Peyer's patch (tissue), 4 donors: ENCODE data around the gene IFFO2. TPM values are rescaled to one million over a fixed set of nuclear protein-coding genes. Genes with fewer than 3 reads are reported as not detected.

ENCODE experiments used
- DNase-seq, 3 donors: peaks; one replicate each; pipeline ENCODE4 v3.0.0-alpha.2; 2017 to 2019
- H3K27ac ChIP-seq, 4 donors: fragments of 200-600 bp; sonication (generic); one replicate each; pipeline ENCODE4 v1.5.1; 2016 to 2019
- H3K27me3 ChIP-seq, 2 donors: fragments of 200-600 bp; sonication (generic); one replicate each; pipeline ENCODE4 v1.5.1; 2019
- H3K36me3 ChIP-seq, 3 donors: fragments of 200-600 bp; sonication (generic); one replicate each; pipeline ENCODE4 v1.5.1; 2016 to 2019
- H3K4me1 ChIP-seq, 4 donors: fragments of 200-600 bp; sonication (generic); one replicate each; pipeline ENCODE4 v1.5.1; 2016 to 2019
- H3K4me3 ChIP-seq, 4 donors: fragments of 200-600 bp; sonication (generic); 1 replicate in 3 of 4; 2 replicates in 1 of 4; pipeline ENCODE4 v1.5.1; 2016 to 2019; ENCODE audit warnings: mild to moderate bottlenecking in 1 of 4
- H3K9me3 ChIP-seq, 4 donors: fragments of 200-600 bp; sonication (generic); one replicate each; pipeline ENCODE4 v1.5.1; 2016 to 2019; ENCODE audit warnings: mild to moderate bottlenecking in 1 of 4
- CTCF ChIP-seq, 6 experiments: fragments of 450-650 bp in 4 of 6; fragments of 200-600 bp in 2 of 6; sonication (generic) in 1 of 6; IDR thresholded peaks; one replicate each; pipeline ENCODE4 v1.5.1; 2017 to 2019; ENCODE audit warnings: antibody characterized with exemption in 6 of 6, mild to moderate bottlenecking in 3 of 6, moderate library complexity in 1 of 6
- POLR2A ChIP-seq, 2 donors: fragments of 450-650 bp; IDR thresholded peaks; one replicate each; pipeline ENCODE4 v1.5.1; 2017; ENCODE audit warnings: antibody characterized with exemption in 2 of 2, mild to moderate bottlenecking in 2 of 2, moderate library complexity in 2 of 2
- total RNA-seq, 4 donors: library from RNA; depleted of rRNA; stranded (reverse); fragments of >200 nt; gene quantifications; one replicate each; pipeline ENCODE4 v1.1.0, GENCODE V29; 2016

IFFO2 gene
- total RNA-seq, 4 donors from 2014 or later, result 1.9 to 14.9 (median 3.8) TPM

- Histone ChIP-seq H3K9me3 (no peaks in the 10 kb centered on the region), H3K27me3 (no peaks in the 10 kb centered on the region), H3K4me3 (no peak overlapping the region), H3K4me1 (peaks cover 3 to 24% (median 4%) of the 10 kb centered on the region in 4 donors), H3K36me3 (no peaks in the 10 kb centered on the region), H3K27ac (no peak overlapping the region)
- DNase-seq, result no peak
- TF ChIP-seq CTCF (IDR thresholded peaks at IDR 0.05) (no peak), POLR2A (IDR thresholded peaks at IDR 0.05) (no peak)
Measured at GRCh38 chr1:18940303-18941020, 16.0 kb downstream of the IFFO2 start.

- Histone ChIP-seq H3K27ac (no peak overlapping the region), H3K4me3 (no peak overlapping the region), H3K27me3 (no peaks in the 10 kb centered on the region), H3K36me3 (no peaks in the 10 kb centered on the region), H3K4me1 (peaks cover 0 to 16% (median 1%) of the 10 kb centered on the region in 4 donors), H3K9me3 (no peaks in the 10 kb centered on the region)
- TF ChIP-seq POLR2A (IDR thresholded peaks at IDR 0.05), result no peak
- TF ChIP-seq CTCF (IDR thresholded peaks at IDR 0.05), result no peak
- DNase-seq, result no peak
Measured at GRCh38 chr1:18939398-18940302, 16.8 kb downstream of the IFFO2 start.

- Histone ChIP-seq H3K4me1 (peaks cover 0 to 12% (median 1%) of the 10 kb centered on the region in 4 donors), H3K27ac (no peak overlapping the region), H3K4me3 (no peak overlapping the region), H3K36me3 (no peaks in the 10 kb centered on the region), H3K27me3 (no peaks in the 10 kb centered on the region), H3K9me3 (no peaks in the 10 kb centered on the region)
- no peak for TF ChIP-seq CTCF (IDR thresholded peaks at IDR 0.05)
- TF ChIP-seq POLR2A (IDR thresholded peaks at IDR 0.05), result no peak
- no peak for DNase-seq
Measured at GRCh38 chr1:18938707-18939070, 17.8 kb downstream of the IFFO2 start.

- Histone ChIP-seq H3K36me3 (no peaks in the 10 kb centered on the region), H3K4me1 (peaks cover 0 to 12% (median 1%) of the 10 kb centered on the region in 4 donors), H3K27me3 (no peaks in the 10 kb centered on the region), H3K9me3 (no peaks in the 10 kb centered on the region), H3K4me3 (no peak overlapping the region), H3K27ac (no peak overlapping the region)
- TF ChIP-seq CTCF (IDR thresholded peaks at IDR 0.05) (no peak), POLR2A (IDR thresholded peaks at IDR 0.05) (no peak)
- DNase-seq, result no peak
Measured at GRCh38 chr1:18938008-18938706, 18.3 kb downstream of the IFFO2 start.

GRCh38 chr1:18937539-18937938, 18.9 kb downstream of the IFFO2 start:
- H3K4me3 ChIP-seq, result no peak overlapping the region
- H3K9me3 ChIP-seq, result no peaks in the 10 kb centered on the region
- H3K27ac ChIP-seq, result no peak overlapping the region
- no peaks in the 10 kb centered on the region for H3K36me3 ChIP-seq
- TF ChIP-seq CTCF (IDR thresholded peaks at IDR 0.05), result no peak
- TF ChIP-seq POLR2A (IDR thresholded peaks at IDR 0.05), result no peak
- peaks cover 0 to 18% (median 1%) of the 10 kb centered on the region in 4 donors for H3K4me1 ChIP-seq
- DNase-seq, result no peak
- no peaks in the 10 kb centered on the region for H3K27me3 ChIP-seq
